ENCODE results near the gene PKD1L1. TPM values are rescaled to one million over a fixed set of nuclear protein-coding genes. Genes with fewer than 3 reads are reported as not detected.
A peak's percentile ranks its signal among the peaks of the same experiment; 100 is the strongest.

The PKD1L1 gene
- polyA plus RNA-seq, 1 of the 3 experiments (the other 2 are of a cell fraction): 0.10 TPM

DNA sequence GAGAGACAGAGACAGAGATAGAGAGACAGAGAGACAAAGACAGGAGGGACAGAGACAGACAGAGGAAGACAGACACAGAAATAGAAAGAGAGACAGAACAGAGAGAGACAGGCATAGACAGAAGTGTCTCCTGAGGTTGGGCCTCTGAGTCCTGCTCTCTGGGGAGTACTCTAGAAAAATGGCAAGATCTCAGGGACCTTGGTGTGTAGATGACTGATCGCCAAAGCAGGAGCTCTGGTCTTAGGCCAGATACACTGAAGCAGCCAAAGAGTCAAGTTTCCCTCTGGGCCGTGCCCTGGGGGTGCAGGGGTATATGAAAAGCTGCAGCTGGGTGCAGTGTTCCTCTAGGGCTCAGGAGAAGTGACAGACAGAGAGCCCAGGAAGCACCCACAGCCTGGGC lies 189.7 kb downstream of the PKD1L1 start (continued):
- no peak for TF ChIP-seq MXI1 (IDR thresholded peaks at IDR 0.05; ENCODE audit: low read depth, low read length)
- TF ChIP-seq SIN3A (IDR thresholded peaks at IDR 0.05; ENCODE audit: borderline replicate concordance, low read depth, low read length): no peak

DNA sequence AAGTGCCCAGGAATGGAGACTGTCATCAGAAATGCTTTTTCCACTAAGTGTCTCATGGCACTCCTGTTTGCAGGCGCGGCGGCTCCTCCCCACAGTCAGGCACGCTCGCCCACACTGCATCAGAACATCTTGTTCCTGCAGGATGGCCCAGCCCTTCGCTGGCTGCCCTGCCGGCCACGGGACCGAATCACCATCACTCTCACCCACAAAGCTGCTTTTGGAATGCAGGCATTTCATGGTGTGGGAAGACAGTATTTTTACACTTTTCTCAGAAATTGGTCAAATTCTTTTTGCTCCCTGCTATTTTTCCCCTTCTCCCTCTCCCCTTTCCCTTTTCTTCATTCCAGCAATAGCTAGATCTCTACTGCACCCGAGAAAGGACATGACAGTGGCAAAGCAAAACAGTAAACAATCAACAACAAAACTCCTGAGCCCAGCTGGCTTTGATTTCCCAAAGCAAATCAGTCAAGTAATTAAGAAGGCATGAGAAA lies 190.3 kb downstream of the PKD1L1 start:
- DNase-seq: no peak
- 65% methylated on average over 10 of the region's 10 CpGs for whole genome bisulfite sequencing (ENCODE audit: low lambda C conversion rate)
- Histone ChIP-seq H3K4me3 (ENCODE audit: low read depth in 2 of 2, low read length in 1 of 2) (no peak overlapping the region), H3K27me3 (ENCODE audit: insufficient read depth) (no peaks in the 10 kb centered on the region), H3K9ac (peak overlapping the region; percentile 39; the same call in 1 of the 2 replicates), H3K9me2 (no peaks in the 10 kb centered on the region), H3K9me3 (no peaks in the 10 kb centered on the region), H3K27ac (ENCODE audit: low read depth in 2 of 2, low read length in 1 of 2) (peak overlapping the region; percentile 59 to 89), H2AFZ (ENCODE audit: low read depth) (peak overlapping the region; percentile 67), H3K79me2 (ENCODE audit: insufficient read depth) (no peaks in the 10 kb centered on the region), H3K36me3 (replicated peaks in 1 of 2; ENCODE audit: control insufficient read depth in 1 of 2, insufficient read depth in 2 of 2, low read length in 1 of 2) (no peaks in the 10 kb centered on the region), H3K4me2 (peak overlapping the region; percentile 7; the same call in 1 of the 2 replicates), H3K4me1 (ENCODE audit: control insufficient read depth in 1 of 2, insufficient read depth in 2 of 2, low read depth in 1 of 2, low read length in 1 of 2) (peaks cover 25 to 26% of the 10 kb centered on the region in 2 experiments), H4K20me1 (ENCODE audit: insufficient read depth) (no peaks in the 10 kb centered on the region), H3F3A (replicated peaks; ENCODE audit: insufficient read depth) (peaks cover 20% of the 10 kb centered on the region)
- CTCF ChIA-PET: interaction anchor here (1.4 to 2.1 kb wide), 4 partner anchors 26 to 492 kb away, joined by 3 to 10 read pairs (median 5); no protein-coding TSS in a partner anchor
- POLR2A ChIA-PET: no interaction called here
- 0 out of 2 replicates have a peak, but pooled peaks have one; percentile 1 for TF ChIP-seq YY1 (IDR thresholded peaks at IDR 0.05; ENCODE audit: low read depth)
- TF ChIP-seq GABPA (IDR thresholded peaks at IDR 0.05; ENCODE audit: low read depth): no peak
- TF ChIP-seq, protein P1, sequence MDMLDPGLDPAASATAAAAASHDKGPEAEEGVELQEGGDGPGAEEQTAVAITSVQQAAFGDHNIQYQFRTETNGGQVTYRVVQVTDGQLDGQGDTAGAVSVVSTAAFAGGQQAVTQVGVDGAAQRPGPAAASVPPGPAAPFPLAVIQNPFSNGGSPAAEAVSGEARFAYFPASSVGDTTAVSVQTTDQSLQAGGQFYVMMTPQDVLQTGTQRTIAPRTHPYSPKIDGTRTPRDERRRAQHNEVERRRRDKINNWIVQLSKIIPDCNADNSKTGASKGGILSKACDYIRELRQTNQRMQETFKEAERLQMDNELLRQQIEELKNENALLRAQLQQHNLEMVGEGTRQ (IDR thresholded peaks at IDR 0.05; ENCODE audit: borderline replicate concordance, low read depth, low read length): no peak
- peak; percentile 35; the same call in 1 of the 2 replicates for TF ChIP-seq RCOR1 (IDR thresholded peaks at IDR 0.05; ENCODE audit: low read length)
- TF ChIP-seq, protein P2, sequence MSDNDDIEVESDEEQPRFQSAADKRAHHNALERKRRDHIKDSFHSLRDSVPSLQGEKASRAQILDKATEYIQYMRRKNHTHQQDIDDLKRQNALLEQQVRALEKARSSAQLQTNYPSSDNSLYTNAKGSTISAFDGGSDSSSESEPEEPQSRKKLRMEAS (IDR thresholded peaks at IDR 0.05; ENCODE audit: low read depth): 0 out of 2 replicates have a peak, but pooled peaks have one; percentile 46
- TF ChIP-seq, protein P3, sequence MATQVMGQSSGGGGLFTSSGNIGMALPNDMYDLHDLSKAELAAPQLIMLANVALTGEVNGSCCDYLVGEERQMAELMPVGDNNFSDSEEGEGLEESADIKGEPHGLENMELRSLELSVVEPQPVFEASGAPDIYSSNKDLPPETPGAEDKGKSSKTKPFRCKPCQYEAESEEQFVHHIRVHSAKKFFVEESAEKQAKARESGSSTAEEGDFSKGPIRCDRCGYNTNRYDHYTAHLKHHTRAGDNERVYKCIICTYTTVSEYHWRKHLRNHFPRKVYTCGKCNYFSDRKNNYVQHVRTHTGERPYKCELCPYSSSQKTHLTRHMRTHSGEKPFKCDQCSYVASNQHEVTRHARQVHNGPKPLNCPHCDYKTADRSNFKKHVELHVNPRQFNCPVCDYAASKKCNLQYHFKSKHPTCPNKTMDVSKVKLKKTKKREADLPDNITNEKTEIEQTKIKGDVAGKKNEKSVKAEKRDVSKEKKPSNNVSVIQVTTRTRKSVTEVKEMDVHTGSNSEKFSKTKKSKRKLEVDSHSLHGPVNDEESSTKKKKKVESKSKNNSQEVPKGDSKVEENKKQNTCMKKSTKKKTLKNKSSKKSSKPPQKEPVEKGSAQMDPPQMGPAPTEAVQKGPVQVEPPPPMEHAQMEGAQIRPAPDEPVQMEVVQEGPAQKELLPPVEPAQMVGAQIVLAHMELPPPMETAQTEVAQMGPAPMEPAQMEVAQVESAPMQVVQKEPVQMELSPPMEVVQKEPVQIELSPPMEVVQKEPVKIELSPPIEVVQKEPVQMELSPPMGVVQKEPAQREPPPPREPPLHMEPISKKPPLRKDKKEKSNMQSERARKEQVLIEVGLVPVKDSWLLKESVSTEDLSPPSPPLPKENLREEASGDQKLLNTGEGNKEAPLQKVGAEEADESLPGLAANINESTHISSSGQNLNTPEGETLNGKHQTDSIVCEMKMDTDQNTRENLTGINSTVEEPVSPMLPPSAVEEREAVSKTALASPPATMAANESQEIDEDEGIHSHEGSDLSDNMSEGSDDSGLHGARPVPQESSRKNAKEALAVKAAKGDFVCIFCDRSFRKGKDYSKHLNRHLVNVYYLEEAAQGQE (IDR thresholded peaks at IDR 0.05; ENCODE audit: low read depth, low read length): no peak
- TF ChIP-seq POLR2AphosphoS5 (IDR thresholded peaks at IDR 0.05; ENCODE audit: low read depth, low read length): peak; percentile 27; the same call in 1 of the 2 replicates

Measured in SK-N-SH (cell line).